H1 (cell line): Measurements from ENCODE around the gene KCNN1. TPM values are rescaled to one million over a fixed set of nuclear protein-coding genes. Genes with fewer than 3 reads are reported as not detected.

Experiments used
- ATF2 ChIP-seq: IDR thresholded peaks from 2 replicates; pipeline ENCODE4 v1.6.1; 2012; ENCODE audit warnings: low read length, inconsistent platforms
- CBX8 ChIP-seq: fragments of 300-800, 300-1000 bp; sonication (generic); IDR thresholded peaks from 2 replicates; pipeline ENCODE4 v1.7.1; 2016; ENCODE audit warnings: low read depth, low read length, borderline replicate concordance
- CHD7 ChIP-seq: fragments of 300-600 bp; sonication (generic); IDR thresholded peaks from 2 replicates; pipeline ENCODE4 v1.7.1; 2012; ENCODE audit warnings: low read length, moderate library complexity, mild to moderate bottlenecking, inconsistent platforms; ENCODE audit not compliant: insufficient replicate concordance
- KDM5A ChIP-seq: fragments of 200-600 bp; IDR thresholded peaks from 2 replicates; pipeline ENCODE4 v1.7.1; 2012; ENCODE audit warnings: mild to moderate bottlenecking, low read length, inconsistent platforms, mixed read lengths
- SAP30 ChIP-seq: fragments of 300-600 bp; sonication (generic); IDR thresholded peaks from 2 replicates; pipeline ENCODE4 v1.7.1; 2012; ENCODE audit warnings: low read length, moderate library complexity, mild to moderate bottlenecking, inconsistent platforms; ENCODE audit not compliant: insufficient read depth, insufficient replicate concordance
- SP1 ChIP-seq: IDR thresholded peaks from 2 replicates; pipeline ENCODE4 v1.6.1; 2011; ENCODE audit warnings: low read depth, low read length
- polyA plus RNA-seq, 7 experiments: library from polyadenylated mRNA; depleted of rRNA in 3 of 7; stranded (reverse) in 5 of 7; unstranded in 2 of 7; fragments of >200 nt in 5 of 7; fragments of 200-250 nt in 2 of 7; gene quantifications; 1 replicate in 5 of 7; 2 replicates in 1 of 7; 4 replicates in 1 of 7; pipeline versions ENCODE4 v1.2.1 to v1.2.3, GENCODE V29; 2011 to 2013; ENCODE audit warnings: missing spikeins in 2 of 7, mixed read lengths in 2 of 7
- total RNA-seq: library from RNA; stranded (reverse); fragmentation: NEBNext Ultra II Directional; extraction: Animal tissue kit (Norgen Biotek cat#: 25700); gene quantifications from 2 replicates; pipeline ENCODE4 v1.2.1, GENCODE V29; 2021

The KCNN1 gene
- total and polyA plus RNA-seq, 2 of the 8 experiments (the other 6 are each of a cell fraction or from before 2014, with no cell fraction given) = 11.0 to 12.5 TPM

- TF ChIP-seq CHD7 (no peak), SAP30 (no peak), SP1 (no peak), ATF2 (no peak), CBX8 (no peak), KDM5A (no peak)
These were observed 53.5 kb downstream of the KCNN1 start (continued) for GRCh38 chr19:18020212-18021085.
